Coronary artery (tissue), 2 donors: ENCODE data around the gene WIZ.
"Not testable (repeated sequence)": the region's sequence is repeated elsewhere in the genome, so short reads cannot be mapped to it uniquely, and the experiment has no call there.

ENCODE experiments used
- DNase-seq: peaks from one replicate; pipeline ENCODE4 v3.0.0-alpha.2; 2017; ENCODE audit warnings: low spot score
- H3K27ac ChIP-seq, 2 donors: fragments of 200-600 bp; sonication (generic); one replicate each; pipeline ENCODE4 v1.5.1; 2016 to 2019
- H3K4me3 ChIP-seq: fragments of 200-600 bp; sonication (generic); 2 replicates; pipeline ENCODE4 v1.5.1; 2016; ENCODE audit warnings: mild to moderate bottlenecking, moderate library complexity
- TF ChIP-seq, protein P1 (sequence below): fragments of 200-600 bp; sonication (generic); IDR thresholded peaks from one replicate; pipeline ENCODE4 v1.5.1; 2019; ENCODE audit warnings: antibody characterized with exemption

Gene WIZ

DNA sequence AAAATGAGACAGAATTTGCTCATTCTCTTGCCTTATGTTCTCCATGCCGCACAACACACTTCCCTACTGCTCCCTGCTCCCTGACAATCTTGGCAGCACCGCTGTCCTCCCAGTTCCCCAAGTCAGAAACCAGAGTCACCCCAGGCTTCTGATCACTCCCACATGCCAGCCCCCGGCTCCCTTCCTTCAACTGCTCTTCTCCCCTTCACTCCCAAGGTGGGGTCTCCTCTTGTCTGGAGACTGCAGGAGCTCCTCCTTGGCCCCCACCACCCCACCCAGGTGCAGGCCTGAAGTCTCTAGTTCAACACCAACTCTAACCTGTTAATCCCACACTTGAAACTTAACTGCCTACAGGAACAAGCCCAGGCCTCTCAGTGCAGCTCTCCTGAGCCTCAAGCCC lies 53.3 kb downstream of the WIZ start:
- Histone ChIP-seq H3K4me3 (no peak overlapping the region), H3K27ac (no peak overlapping the region)
- TF ChIP-seq, protein P1, sequence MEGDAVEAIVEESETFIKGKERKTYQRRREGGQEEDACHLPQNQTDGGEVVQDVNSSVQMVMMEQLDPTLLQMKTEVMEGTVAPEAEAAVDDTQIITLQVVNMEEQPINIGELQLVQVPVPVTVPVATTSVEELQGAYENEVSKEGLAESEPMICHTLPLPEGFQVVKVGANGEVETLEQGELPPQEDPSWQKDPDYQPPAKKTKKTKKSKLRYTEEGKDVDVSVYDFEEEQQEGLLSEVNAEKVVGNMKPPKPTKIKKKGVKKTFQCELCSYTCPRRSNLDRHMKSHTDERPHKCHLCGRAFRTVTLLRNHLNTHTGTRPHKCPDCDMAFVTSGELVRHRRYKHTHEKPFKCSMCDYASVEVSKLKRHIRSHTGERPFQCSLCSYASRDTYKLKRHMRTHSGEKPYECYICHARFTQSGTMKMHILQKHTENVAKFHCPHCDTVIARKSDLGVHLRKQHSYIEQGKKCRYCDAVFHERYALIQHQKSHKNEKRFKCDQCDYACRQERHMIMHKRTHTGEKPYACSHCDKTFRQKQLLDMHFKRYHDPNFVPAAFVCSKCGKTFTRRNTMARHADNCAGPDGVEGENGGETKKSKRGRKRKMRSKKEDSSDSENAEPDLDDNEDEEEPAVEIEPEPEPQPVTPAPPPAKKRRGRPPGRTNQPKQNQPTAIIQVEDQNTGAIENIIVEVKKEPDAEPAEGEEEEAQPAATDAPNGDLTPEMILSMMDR, result no peak
- no peak for DNase-seq

DNA sequence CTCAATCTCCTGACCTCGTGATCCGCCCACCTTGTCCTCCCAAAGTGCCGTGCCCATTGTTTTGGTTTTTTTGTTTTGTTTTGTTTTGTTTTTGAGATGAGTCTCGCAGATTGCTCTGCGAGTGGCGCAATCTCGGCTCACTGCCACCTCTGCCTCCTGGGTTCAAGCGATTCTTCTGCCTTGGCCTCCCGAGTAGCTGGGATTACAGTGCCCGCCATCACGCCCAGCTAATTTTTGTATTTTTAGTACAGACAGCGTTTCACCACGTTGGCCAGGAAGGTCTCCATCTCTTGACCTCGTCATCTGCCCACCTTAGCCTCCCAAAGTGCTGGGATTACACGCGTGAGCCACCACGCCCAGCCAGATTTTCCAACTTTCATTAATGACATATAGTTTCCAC lies 54.5 kb downstream of the WIZ start:
- H3K27ac ChIP-seq, H3K4me3 ChIP-seq, DNase-seq: not testable (repeated sequence)

DNA sequence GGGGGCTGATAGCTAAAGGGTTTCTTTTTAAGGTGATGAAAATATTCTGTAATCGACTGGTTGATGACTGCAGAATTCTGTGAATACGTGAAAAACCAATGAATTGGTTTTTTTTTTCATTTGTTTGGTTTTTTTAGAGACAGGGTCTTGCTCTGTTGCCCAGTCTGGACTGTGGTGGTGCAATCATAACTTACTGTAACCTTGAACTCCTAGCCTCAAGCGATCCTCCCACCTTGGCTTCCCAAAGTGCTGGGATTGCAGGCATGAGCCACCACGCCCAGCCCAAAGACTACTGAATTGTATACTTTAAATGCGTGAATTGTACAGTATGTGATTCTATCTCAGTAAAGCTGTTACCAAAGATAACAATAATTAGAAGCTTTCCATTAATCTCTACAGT lies 55.3 kb downstream of the WIZ start:
- no peak for DNase-seq
- TF ChIP-seq, protein P1, result no peak
- Histone ChIP-seq H3K27ac (no peak overlapping the region), H3K4me3 (no peak overlapping the region)

DNA sequence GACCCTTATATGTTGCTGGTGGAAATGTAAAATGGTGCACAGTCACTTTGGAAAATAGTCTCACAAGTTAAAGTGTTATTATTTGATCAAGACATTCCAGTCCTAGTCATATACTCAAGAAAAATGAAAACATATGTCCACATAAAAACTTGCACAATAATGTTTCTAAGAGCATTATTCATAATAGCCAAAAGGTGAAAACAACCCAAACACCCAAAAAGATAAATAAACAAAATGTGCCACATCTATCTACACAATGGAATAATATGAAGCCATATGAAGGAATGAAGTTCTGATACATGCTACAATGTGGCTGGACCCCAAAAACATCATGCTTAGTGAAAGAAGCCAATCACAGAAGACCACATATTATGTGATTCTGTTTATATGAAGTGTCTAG lies 55.8 kb downstream of the WIZ start:
- Histone ChIP-seq H3K27ac (no peak overlapping the region), H3K4me3 (no peak overlapping the region)
- TF ChIP-seq, protein P1, result no peak
- DNase-seq, result no peak

DNA sequence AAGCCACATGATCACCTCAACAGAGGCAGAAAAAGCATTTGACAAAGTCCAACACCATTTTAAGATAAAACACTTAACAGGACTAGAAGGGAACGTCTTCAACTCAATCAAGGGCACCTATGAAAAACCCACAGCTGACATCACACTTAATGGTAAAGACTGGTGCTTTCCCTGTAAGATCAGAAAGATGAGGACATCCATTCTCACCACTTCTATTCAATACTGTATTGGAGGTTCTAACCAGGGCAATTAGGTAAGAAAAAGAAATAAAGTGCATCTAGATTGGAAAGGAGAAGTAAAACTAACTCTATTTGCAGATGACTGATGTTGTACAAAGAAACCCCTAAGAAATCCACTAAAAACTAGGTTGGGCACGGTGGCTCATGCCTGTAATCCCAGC lies 58.9 kb downstream of the WIZ start:
- no peak for DNase-seq
- TF ChIP-seq, protein P1, result no peak
- Histone ChIP-seq H3K27ac (no peak overlapping the region), H3K4me3 (no peak overlapping the region)

DNA sequence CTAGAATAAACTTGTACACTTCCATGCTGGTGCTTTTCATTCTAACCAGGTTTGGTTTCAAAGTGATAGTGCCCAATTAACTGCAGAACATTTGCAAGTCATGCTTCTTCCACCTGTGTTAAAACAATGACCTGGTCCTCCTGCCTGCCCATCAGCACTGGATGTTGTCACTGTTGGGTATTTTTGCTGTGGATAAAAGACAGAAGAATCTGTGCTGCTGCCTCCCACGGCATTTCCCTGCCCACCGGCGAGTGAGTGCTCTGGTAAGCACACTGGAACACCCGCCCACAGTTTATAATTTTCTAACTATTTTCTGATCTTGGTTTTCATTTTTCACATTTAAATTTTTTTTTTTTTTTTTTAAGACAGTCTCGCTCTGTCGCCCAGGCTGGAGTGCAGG lies 67.9 kb downstream of the WIZ start:
- no peak overlapping the region for H3K27ac ChIP-seq
- no peak for DNase-seq
- no peak overlapping the region for H3K4me3 ChIP-seq
- TF ChIP-seq, protein P1, result no peak

DNA sequence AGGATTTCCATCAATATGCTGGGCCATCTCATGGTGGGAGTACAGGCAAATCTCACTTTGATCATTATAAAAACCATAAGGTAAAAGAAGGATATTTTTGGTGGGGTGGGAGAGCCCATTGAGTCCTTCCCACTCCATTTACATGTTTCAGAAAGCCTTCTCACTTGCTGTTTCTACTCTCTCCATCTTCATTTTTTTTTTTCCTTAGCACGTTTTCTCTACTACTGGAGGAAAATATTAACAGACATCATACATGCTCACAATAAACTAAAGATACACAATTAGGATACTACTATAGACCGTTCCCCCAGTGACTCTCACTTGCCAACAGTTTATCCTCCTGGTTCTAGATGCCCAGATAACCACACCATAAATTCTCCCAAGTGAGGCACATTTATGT lies 68.3 kb downstream of the WIZ start:
- H3K4me3 ChIP-seq, result no peak overlapping the region
- H3K27ac ChIP-seq, result no peak overlapping the region
- no peak for DNase-seq
- TF ChIP-seq, protein P1, result no peak
